ENCODE data around the gene ELP4. TPM values are rescaled to one million over a fixed set of nuclear protein-coding genes. Genes with fewer than 3 reads are reported as not detected.

Gene ELP4, protein sequence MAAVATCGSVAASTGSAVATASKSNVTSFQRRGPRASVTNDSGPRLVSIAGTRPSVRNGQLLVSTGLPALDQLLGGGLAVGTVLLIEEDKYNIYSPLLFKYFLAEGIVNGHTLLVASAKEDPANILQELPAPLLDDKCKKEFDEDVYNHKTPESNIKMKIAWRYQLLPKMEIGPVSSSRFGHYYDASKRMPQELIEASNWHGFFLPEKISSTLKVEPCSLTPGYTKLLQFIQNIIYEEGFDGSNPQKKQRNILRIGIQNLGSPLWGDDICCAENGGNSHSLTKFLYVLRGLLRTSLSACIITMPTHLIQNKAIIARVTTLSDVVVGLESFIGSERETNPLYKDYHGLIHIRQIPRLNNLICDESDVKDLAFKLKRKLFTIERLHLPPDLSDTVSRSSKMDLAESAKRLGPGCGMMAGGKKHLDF
- total RNA-seq (20.3 TPM), polyA plus RNA-seq (ENCODE audit: insufficient read depth, low read depth, low replicate concordance) (26.2 TPM)
- long read RNA-seq, donor 1, full-length matches to known transcripts = 8 of 8 reads
- long read RNA-seq, donor 1, partial matches to known transcripts = 0 of 8 reads
- long read RNA-seq, donor 1, other reads (novel, unspliced or antisense) = 0 of 8 reads
- long read RNA-seq, donor 2, full-length matches to known transcripts = 7 of 7 reads
- long read RNA-seq, donor 2, partial matches to known transcripts = 0 of 7 reads
- long read RNA-seq, donor 2, other reads (novel, unspliced or antisense) = 0 of 7 reads
- long read RNA-seq, donor 3, full-length matches to known transcripts = 7 of 7 reads
- long read RNA-seq, donor 3, partial matches to known transcripts = 0 of 7 reads
- long read RNA-seq, donor 3, other reads (novel, unspliced or antisense) = 0 of 7 reads
- long read RNA-seq, donor 4, full-length matches to known transcripts = 3 of 3 reads
- long read RNA-seq, donor 4, partial matches to known transcripts = 0 of 3 reads
- long read RNA-seq, donor 4, other reads (novel, unspliced or antisense) = 0 of 3 reads
- long read RNA-seq, donor 5 = 0 reads
- long read RNA-seq, donor 6, full-length matches to known transcripts = 17 of 17 reads
- long read RNA-seq, donor 6, partial matches to known transcripts = 0 of 17 reads
- long read RNA-seq, donor 6, other reads (novel, unspliced or antisense) = 0 of 17 reads
- long read RNA-seq, donor 7, full-length matches to known transcripts = 6 of 8 reads
- long read RNA-seq, donor 7, partial matches to known transcripts = 0 of 8 reads
- long read RNA-seq, donor 7, other reads (novel, unspliced or antisense) = 2 of 8 reads
- long read RNA-seq, donor 8, full-length matches to known transcripts = 2 of 2 reads
- long read RNA-seq, donor 8, partial matches to known transcripts = 0 of 2 reads
- long read RNA-seq, donor 8, other reads (novel, unspliced or antisense) = 0 of 2 reads
- long read RNA-seq, donor 9, full-length matches to known transcripts = 3 of 3 reads
- long read RNA-seq, donor 9, partial matches to known transcripts = 0 of 3 reads
- long read RNA-seq, donor 9, other reads (novel, unspliced or antisense) = 0 of 3 reads
- long read RNA-seq, donor 10, full-length matches to known transcripts = 9 of 9 reads
- long read RNA-seq, donor 10, partial matches to known transcripts = 0 of 9 reads
- long read RNA-seq, donor 10, other reads (novel, unspliced or antisense) = 0 of 9 reads

DNA sequence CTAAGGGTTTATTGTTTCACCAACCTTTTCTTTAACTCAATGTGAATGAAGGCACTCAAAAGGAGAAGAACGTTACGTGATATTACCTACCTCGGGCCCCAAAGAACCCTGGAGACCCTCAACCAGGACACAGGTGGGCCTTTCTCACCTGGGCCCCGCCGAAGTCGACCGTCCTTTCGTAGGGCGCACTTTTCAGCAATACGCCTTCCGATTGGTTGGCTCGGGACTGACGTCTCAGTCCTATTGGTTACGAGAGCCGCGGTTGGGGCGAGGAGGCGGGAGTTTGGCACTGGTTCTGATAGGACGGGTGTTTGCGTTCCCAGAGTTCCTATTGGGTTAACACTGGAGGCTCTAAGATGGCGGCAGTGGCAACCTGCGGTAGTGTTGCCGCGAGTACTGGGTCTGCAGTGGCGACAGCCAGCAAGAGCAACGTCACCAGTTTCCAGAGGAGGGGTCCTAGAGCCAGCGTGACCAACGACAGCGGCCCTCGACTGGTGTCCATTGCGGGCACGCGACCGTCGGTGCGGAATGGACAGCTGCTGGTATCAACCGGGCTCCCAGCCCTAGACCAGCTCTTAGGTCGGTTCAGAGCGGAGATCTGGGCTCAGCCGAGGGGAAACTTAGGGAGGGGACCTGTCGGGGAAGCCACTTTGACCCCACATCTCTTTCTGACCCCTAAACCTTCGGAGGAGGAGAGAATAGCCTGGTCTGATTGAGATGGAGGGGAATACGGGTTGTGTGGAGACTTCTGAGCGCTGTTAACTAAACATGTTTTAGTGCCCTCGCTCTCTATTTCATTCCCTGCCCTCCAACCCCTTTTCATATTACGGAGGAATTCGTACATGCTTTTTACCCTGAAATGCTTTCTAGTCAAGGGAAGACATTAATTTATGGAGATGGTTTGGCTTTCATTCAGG, at the start of gene ELP4, which contains the start of gene IMMP1L:
Gene ELP4 (plus strand): TSS at position 339 of the 917 bp plus-strand sequence. CDS start 18 bp downstream, at position 357.
Gene IMMP1L (minus strand): TSS at position 194 of the 917 bp plus-strand sequence. CDS start 46,346 bp downstream, outside the sequence.
- DNase-seq (peak; percentile 98 to 99 (median 98)), FAIRE-seq (peak; percentile 88)
- TF ChIP-seq, protein P1, sequence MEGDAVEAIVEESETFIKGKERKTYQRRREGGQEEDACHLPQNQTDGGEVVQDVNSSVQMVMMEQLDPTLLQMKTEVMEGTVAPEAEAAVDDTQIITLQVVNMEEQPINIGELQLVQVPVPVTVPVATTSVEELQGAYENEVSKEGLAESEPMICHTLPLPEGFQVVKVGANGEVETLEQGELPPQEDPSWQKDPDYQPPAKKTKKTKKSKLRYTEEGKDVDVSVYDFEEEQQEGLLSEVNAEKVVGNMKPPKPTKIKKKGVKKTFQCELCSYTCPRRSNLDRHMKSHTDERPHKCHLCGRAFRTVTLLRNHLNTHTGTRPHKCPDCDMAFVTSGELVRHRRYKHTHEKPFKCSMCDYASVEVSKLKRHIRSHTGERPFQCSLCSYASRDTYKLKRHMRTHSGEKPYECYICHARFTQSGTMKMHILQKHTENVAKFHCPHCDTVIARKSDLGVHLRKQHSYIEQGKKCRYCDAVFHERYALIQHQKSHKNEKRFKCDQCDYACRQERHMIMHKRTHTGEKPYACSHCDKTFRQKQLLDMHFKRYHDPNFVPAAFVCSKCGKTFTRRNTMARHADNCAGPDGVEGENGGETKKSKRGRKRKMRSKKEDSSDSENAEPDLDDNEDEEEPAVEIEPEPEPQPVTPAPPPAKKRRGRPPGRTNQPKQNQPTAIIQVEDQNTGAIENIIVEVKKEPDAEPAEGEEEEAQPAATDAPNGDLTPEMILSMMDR (IDR thresholded peaks at IDR 0.05; ENCODE audit: borderline replicate concordance, extremely low read depth, insufficient read depth) = no peak
- intact Hi-C loops (cut with DNase I) = no loop called here
- peak within 1 kb of the TSS; percentile 74 to 91 for H3K27ac ChIP-seq (ENCODE audit: low read depth in 2 of 2, low read length in 2 of 2)
- H3K9ac ChIP-seq (ENCODE audit: low read length in 3 of 3) = peak within 1 kb of the TSS; percentile 95 to 98 (median 98)
- H3K4me3 ChIP-seq (ENCODE audit: low read length in 3 of 3) = peak within 1 kb of the TSS; percentile 96 to 99 (median 98)
- H3K36me3 ChIP-seq (ENCODE audit: control insufficient read depth in 2 of 3, insufficient read depth in 3 of 3, low read length in 3 of 3) = no peaks in the 10 kb centered on the region
- no peaks in the 10 kb centered on the region for H3K27me3 ChIP-seq (ENCODE audit: control insufficient read depth, insufficient read depth, low read length)
- no peaks in the 10 kb centered on the region for H3K9me3 ChIP-seq (ENCODE audit: control insufficient read depth in 2 of 3, insufficient read depth in 1 of 3, low read length in 3 of 3)
- H3K4me1 ChIP-seq (ENCODE audit: control insufficient read depth in 2 of 3, insufficient read depth in 2 of 3, low read depth in 1 of 3, low read length in 3 of 3) = peaks cover 0 to 2% (median 0%) of the 10 kb centered on the region in 3 donors

DNA sequence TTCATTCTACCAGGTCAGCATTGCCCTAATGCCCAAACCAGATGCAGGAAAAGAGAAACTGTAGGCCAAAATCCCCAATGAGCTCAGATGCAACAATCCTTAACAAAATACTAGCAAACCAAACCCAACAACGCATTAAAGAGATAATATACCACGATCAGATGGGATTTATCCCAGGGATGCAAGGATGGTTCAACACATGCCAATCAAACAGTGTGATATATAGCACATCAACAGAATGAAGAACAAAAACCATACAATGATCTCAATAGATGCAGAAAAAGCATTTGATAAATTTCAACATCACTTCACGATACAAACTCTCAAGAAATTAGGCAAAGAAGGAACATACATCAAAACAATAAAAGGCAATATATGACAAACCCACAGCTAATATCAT, 45.1 kb upstream of the ELP4 start:
- Histone ChIP-seq H3K36me3 (ENCODE audit: control insufficient read depth in 2 of 3, insufficient read depth in 3 of 3, low read length in 3 of 3) (peaks cover 0 to 2% (median 0%) of the 10 kb centered on the region in 3 donors), H3K9ac (ENCODE audit: low read length in 3 of 3) (no peak overlapping the region), H3K27me3 (ENCODE audit: control insufficient read depth, insufficient read depth, low read length) (no peaks in the 10 kb centered on the region), H3K4me1 (ENCODE audit: control insufficient read depth in 2 of 3, insufficient read depth in 2 of 3, low read depth in 1 of 3, low read length in 3 of 3) (no peaks in the 10 kb centered on the region), H3K9me3 (ENCODE audit: control insufficient read depth in 2 of 3, insufficient read depth in 1 of 3, low read length in 3 of 3) (peaks cover 0 to 16% (median 0%) of the 10 kb centered on the region in 3 donors), H3K4me3 (ENCODE audit: low read length in 3 of 3) (no peak overlapping the region), H3K27ac (ENCODE audit: low read depth in 2 of 2, low read length in 2 of 2) (no peak overlapping the region)
- intact Hi-C loops (cut with DNase I) = no loop called here
- TF ChIP-seq, protein P1 (IDR thresholded peaks at IDR 0.05; ENCODE audit: borderline replicate concordance, extremely low read depth, insufficient read depth) = no peak
- FAIRE-seq (no peak), DNase-seq (no peak)

Data from kidney (tissue), 22 donors.